HEK293T (cell line): Measurements from ENCODE around the gene CD226.
"Not testable (repeated sequence)": the region's sequence is repeated elsewhere in the genome, so short reads cannot be mapped to it uniquely, and the experiment has no call there.

Source experiments
- CTCF ChIA-PET: fragments of 350-600 bp; formaldehyde crosslinking; extraction: SDS; loops from one replicate; lab custom pipeline; 2021; ENCODE audit warnings: antibody characterized with exemption, inconsistent platforms; lab: Yijun Ruan, JAX
- POLR2A ChIA-PET: fragments of 350-600 bp; formaldehyde crosslinking; extraction: SDS; loops from one replicate; lab custom pipeline; 2020; ENCODE audit warnings: antibody characterized with exemption, inconsistent platforms; lab: Yijun Ruan, JAX
- DNase-seq: peaks from one replicate; pipeline ENCODE4 v3.0.0; 2012; ENCODE audit warnings: mixed read lengths; ENCODE audit errors: extremely low spot score
- ARNT ChIP-seq: fragments of 450-650 bp; IDR thresholded peaks from 2 replicates; pipeline ENCODE4 v1.6.1; 2017; ENCODE audit warnings: mild to moderate bottlenecking
- BHLHE40 ChIP-seq: fragments of 450-650 bp; IDR thresholded peaks from 2 replicates; pipeline ENCODE4 v1.6.1; 2016; ENCODE audit warnings: mild to moderate bottlenecking, moderate library complexity, borderline replicate concordance
- CTBP1 ChIP-seq: fragments of 450-650 bp; IDR thresholded peaks from 2 replicates; pipeline ENCODE4 v1.6.1; 2016; ENCODE audit warnings: borderline replicate concordance
- ELF4 ChIP-seq: fragments of 450-650 bp; IDR thresholded peaks from 2 replicates; pipeline ENCODE4 v1.6.1; 2017; ENCODE audit warnings: antibody characterized with exemption
- FOXA1 ChIP-seq: fragments of 450-650 bp; IDR thresholded peaks from 2 replicates; pipeline ENCODE4 v1.6.1; 2016; ENCODE audit warnings: mild to moderate bottlenecking
- FOXK2 ChIP-seq: fragments of 450-650 bp; IDR thresholded peaks from 2 replicates; pipeline ENCODE4 v1.6.1; 2016; ENCODE audit warnings: mild to moderate bottlenecking
- FOXM1 ChIP-seq: fragments of 450-650 bp; IDR thresholded peaks from 2 replicates; pipeline ENCODE4 v1.6.1; 2017; ENCODE audit warnings: mild to moderate bottlenecking, borderline replicate concordance
- HDGF ChIP-seq: fragments of 450-650 bp; IDR thresholded peaks from 2 replicates; pipeline ENCODE4 v1.6.1; 2017; ENCODE audit warnings: antibody characterized with exemption, borderline replicate concordance
- L3MBTL2 ChIP-seq: fragments of 450-650 bp; conservative IDR thresholded peaks from 2 replicates; pipeline ENCODE4 v1.6.1; 2016; ENCODE audit warnings: mild to moderate bottlenecking
- LEF1 ChIP-seq: fragments of 450-650 bp; IDR thresholded peaks from 2 replicates; pipeline ENCODE4 v1.6.1; 2017; ENCODE audit warnings: mild to moderate bottlenecking, borderline replicate concordance
- NFRKB ChIP-seq: fragments of 450-650 bp; IDR thresholded peaks from 2 replicates; pipeline ENCODE4 v1.6.1; 2016; ENCODE audit warnings: mild to moderate bottlenecking, moderate library complexity
- SP1 ChIP-seq: fragments of 450-650 bp; IDR thresholded peaks from 2 replicates; pipeline ENCODE4 v1.6.1; 2017
- SUZ12 ChIP-seq: fragments of 450-650 bp; IDR thresholded peaks from 2 replicates; pipeline ENCODE4 v1.6.1; 2016; ENCODE audit warnings: mild to moderate bottlenecking
- TARDBP ChIP-seq: fragments of 450-650 bp; IDR thresholded peaks from 2 replicates; pipeline ENCODE4 v1.6.1; 2016
- ZNF384 ChIP-seq: fragments of 450-650 bp; IDR thresholded peaks from 2 replicates; pipeline ENCODE4 v1.6.1; 2016
- TF ChIP-seq, protein P1 (sequence below): fragments of 450-650 bp; IDR thresholded peaks from 2 replicates; pipeline ENCODE4 v1.6.1; 2016

CD226 gene

DNA sequence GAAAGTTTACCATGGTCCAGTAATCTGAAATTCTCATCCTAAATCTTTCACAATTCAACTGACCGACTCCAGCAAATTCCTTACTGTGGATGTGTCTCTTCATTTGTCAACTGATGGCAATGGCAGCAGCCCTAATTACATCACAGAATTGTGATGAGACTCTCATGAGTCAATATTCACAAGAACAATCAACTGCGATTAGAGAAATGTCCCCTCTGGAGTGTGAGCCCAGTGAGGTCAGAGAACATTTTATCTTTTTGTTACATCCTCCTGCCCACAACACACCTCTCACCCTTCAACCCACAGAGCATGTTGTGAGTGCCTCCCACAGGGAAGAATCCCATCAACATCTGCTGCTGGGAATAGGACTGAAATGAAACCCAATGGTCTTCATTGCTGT, 73.6 kb downstream of the CD226 start:
- TF ChIP-seq FOXK2 = no peak
- no peak for TF ChIP-seq TARDBP
- TF ChIP-seq ELF4 = no peak
- no peak for TF ChIP-seq CTBP1
- no peak for TF ChIP-seq ZNF384
- TF ChIP-seq LEF1 = no peak
- no peak for TF ChIP-seq NFRKB
- no peak for TF ChIP-seq SUZ12
- no peak for TF ChIP-seq FOXA1
- no peak for TF ChIP-seq L3MBTL2
- no peak for TF ChIP-seq ARNT
- TF ChIP-seq FOXM1 = no peak
- ChIA-PET POLR2A (no interaction called here), CTCF (no interaction called here)
- no peak for DNase-seq

DNA sequence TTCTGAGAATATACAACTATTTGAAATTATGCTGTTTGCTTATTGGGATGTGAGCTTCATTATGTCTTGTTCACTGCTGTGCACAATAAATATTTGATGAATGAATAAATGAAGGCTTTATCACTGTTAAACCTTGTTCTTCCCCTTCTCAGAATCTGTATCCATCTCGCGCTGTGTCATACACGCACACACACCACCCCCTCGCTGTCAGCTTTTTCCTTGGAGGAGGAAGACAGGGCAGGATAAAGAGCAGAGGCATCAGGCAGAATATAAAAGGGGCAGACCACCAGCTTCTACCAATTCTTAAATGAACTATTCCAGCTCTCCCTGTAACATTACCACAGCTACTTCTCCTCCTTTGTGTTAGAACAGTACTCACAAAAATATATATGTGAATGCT, 75.0 kb downstream of the CD226 start:
- POLR2A ChIA-PET = no interaction called here
- DNase-seq = no peak
- CTCF ChIA-PET = no interaction called here
- no peak for TF ChIP-seq BHLHE40
- TF ChIP-seq HDGF = no peak
- TF ChIP-seq SP1 = no peak
- no peak for TF ChIP-seq FOXA1
- TF ChIP-seq SUZ12 = no peak
- TF ChIP-seq L3MBTL2 = no peak
- TF ChIP-seq, protein P1, sequence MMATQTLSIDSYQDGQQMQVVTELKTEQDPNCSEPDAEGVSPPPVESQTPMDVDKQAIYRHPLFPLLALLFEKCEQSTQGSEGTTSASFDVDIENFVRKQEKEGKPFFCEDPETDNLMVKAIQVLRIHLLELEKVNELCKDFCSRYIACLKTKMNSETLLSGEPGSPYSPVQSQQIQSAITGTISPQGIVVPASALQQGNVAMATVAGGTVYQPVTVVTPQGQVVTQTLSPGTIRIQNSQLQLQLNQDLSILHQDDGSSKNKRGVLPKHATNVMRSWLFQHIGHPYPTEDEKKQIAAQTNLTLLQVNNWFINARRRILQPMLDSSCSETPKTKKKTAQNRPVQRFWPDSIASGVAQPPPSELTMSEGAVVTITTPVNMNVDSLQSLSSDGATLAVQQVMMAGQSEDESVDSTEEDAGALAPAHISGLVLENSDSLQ = no peak

DNA sequence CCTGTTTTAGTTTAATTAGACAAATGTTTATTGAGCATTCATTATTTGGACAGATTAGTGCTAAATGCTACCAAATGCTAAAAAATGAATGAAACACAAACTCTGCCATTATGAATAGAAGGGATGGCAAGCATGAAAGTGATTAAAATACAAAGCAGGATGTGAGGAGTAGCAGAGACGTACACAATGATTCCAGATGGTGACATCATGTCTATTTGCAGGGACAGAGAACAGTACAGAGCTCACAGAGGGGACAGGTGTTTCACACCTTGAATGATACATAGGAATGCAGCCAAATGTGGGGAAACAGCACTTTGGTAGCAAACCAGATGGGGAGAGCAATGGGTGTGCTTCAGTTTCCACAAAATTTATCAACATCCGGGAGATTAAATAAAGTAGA, 76.3 kb downstream of the CD226 start:
- ChIA-PET CTCF (no interaction called here), POLR2A (no interaction called here)
- DNase-seq = no peak
- no peak for TF ChIP-seq CTBP1
- TF ChIP-seq FOXM1 = no peak
- no peak for TF ChIP-seq HDGF
- TF ChIP-seq ARNT = no peak
- TF ChIP-seq L3MBTL2 = no peak
- no peak for TF ChIP-seq ELF4
- TF ChIP-seq LEF1 = no peak
- TF ChIP-seq, protein P1 = no peak
- no peak for TF ChIP-seq FOXK2
- no peak for TF ChIP-seq SUZ12
- TF ChIP-seq FOXA1 = no peak
- TF ChIP-seq ZNF384 = no peak
- no peak for TF ChIP-seq BHLHE40
- TF ChIP-seq NFRKB = no peak
- TF ChIP-seq SP1 = no peak

DNA sequence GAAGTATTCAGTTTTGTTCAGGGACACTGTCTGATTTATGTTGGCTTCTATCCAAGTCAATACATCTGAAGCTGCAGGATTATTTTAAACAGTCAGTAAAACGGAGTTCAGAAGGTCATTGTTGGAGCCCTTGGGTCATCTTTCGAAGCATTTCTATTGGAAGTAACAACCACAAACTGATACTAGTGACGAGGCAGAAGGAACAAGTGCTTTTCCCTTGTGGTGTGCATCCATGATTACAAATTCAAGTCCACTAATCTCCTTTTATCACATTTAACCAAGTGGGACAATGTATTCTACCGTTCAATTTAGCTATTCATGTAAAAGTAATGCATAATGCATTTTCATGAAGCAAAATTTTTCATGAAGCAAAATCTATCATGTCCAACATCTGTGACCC, 76.9 kb downstream of the CD226 start:
- DNase-seq = no peak
- CTCF ChIA-PET = interaction anchor here (0.5 kb wide), 1 partner anchor 610 kb away, joined by 3 read pairs; no protein-coding TSS in a partner anchor
- POLR2A ChIA-PET = no interaction called here
- TF ChIP-seq CTBP1 (no peak), ELF4 (no peak), ZNF384 (no peak), FOXK2 (no peak), FOXA1 (no peak)

DNA sequence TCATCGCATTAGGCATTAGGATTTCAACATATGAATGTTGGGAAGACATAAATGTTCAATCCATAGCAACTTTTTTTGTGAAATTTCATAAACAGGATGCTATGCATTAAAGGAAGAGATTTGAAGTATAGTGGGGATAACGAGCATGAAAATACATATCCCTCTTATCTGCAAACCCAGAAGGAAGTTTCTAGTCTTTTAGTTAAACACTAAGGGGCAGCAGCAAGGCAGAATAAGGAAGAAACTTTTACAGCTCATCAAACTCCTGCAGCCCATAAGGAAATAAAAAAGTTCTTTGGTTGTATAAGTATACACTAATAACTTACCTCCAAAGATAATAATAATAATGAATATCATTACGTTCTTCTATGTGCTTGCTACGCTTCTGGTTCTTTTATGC, 81.5 kb downstream of the CD226 start:
- no peak for TF ChIP-seq LEF1
- TF ChIP-seq FOXM1 = no peak
- TF ChIP-seq L3MBTL2 = no peak
- TF ChIP-seq ZNF384 = no peak
- TF ChIP-seq FOXA1 = no peak
- TF ChIP-seq CTBP1 = no peak
- no peak for TF ChIP-seq SUZ12
- TF ChIP-seq NFRKB = no peak
- no peak for TF ChIP-seq FOXK2
- TF ChIP-seq HDGF = no peak
- TF ChIP-seq, protein P1 = no peak
- no peak for TF ChIP-seq ARNT
- TF ChIP-seq SP1 = no peak
- no peak for TF ChIP-seq BHLHE40
- TF ChIP-seq TARDBP = no peak
- TF ChIP-seq ELF4 = no peak
- ChIA-PET CTCF (no interaction called here), POLR2A (no interaction called here)
- DNase-seq = no peak

DNA sequence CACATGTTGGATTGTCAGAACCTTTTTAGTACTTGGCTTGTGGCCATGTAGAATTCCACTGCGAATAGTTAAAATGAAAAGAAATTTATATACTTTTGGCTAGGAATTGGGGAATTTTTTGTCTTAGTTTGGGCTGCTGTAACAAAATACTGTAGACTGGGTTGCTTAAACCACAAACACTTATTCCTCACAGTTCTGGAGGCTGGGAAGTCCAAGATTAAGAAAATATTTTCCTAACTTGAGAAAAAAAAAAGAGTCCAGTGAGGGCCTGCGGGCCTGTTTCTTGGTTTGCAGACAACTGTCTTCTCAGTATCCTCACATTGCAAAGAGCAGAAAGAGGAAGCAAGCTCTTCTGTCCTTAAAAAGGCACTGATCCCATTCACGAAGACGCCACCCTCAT, 81.9 kb downstream of the CD226 start:
- ChIA-PET CTCF (no interaction called here), POLR2A (no interaction called here)
- TF ChIP-seq ARNT (no peak), HDGF (no peak), FOXM1 (no peak), FOXA1 (no peak), ELF4 (no peak), NFRKB (no peak), L3MBTL2 (no peak), LEF1 (no peak), SUZ12 (no peak), BHLHE40 (no peak), SP1 (no peak), TARDBP (no peak), CTBP1 (no peak), FOXK2 (no peak), ZNF384 (no peak)
- TF ChIP-seq, protein P1 = no peak
- DNase-seq = no peak

DNA sequence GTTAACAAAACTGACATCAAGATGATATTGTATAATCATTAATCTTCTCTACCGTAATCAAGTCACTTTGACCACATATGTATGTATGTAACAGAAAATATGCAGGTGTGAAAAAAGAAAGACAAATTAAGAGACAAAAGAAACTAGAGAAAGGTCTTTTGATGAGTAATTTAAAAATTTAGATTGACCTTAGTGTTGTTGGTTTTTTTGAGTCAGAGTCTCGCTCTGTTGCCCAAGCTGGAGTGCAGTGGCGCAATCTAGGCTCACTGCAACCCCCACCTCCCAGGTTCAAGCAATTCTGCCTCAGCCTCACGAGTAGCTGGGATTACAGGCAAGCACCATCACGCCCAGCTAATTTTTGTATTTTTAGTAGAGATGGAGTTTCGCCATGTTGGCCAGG, 82.9 kb downstream of the CD226 start:
- POLR2A ChIA-PET, CTCF ChIA-PET, DNase-seq: not testable (repeated sequence)
